Anterior cingulate cortex (tissue), 58 donors: ENCODE results near the gene SULT2B1.
A peak's percentile ranks its signal among the peaks of the same experiment; 100 is the strongest.

Source experiments
- DNase-seq, 58 donors: peaks; one replicate each; lab custom pipeline; 2025; lab: John Stamatoyannopoulos, UW

Gene SULT2B1

DNA sequence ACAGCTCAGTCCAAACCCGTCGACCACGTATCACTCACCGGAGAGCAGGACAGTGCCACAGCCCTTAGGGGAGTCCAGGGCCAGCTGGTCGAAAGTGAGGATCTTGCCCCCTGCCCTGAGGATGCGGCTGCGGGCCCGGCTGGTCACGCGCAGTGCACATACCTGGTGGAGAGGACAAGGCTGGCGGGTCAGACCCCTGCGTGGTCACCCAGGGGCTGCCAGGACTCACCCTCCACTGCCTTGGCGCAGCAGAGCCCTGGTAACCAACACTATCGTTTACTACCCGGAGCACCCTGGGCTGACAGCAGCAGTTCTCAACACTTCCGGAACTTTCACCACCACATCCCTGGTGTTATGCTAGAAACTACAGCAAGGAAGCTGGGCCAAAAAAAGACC is 64.1 kb downstream of the SULT2B1 start:
- no peak for DNase-seq

DNA sequence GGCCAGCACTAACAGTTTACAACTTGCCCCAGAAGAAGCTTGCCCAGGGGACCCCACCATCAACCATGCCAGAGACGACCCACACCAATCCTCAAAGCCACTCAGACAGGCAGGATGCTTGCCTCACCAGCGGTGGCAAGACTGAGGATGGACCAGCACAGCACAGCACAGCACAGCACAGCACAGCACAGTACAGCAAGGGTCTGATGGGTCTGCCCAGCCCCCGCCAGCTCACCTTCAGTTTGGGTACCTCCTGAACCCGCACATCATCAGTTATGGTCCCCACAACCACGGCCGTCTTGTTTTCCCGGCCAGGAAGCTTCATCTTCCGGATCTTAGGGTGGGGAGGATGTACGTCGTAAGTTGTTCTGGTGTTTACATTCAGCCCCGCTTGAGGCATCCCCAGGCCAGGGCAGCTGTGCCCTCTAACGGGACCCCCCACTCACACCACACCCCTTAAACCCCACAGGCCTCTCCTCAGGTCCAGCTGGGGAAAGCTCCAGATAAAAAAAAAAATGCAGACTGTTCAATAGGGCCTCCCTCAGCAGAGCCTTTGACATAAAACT is 64.6 kb downstream of the SULT2B1 start:
- no peak for DNase-seq

DNA sequence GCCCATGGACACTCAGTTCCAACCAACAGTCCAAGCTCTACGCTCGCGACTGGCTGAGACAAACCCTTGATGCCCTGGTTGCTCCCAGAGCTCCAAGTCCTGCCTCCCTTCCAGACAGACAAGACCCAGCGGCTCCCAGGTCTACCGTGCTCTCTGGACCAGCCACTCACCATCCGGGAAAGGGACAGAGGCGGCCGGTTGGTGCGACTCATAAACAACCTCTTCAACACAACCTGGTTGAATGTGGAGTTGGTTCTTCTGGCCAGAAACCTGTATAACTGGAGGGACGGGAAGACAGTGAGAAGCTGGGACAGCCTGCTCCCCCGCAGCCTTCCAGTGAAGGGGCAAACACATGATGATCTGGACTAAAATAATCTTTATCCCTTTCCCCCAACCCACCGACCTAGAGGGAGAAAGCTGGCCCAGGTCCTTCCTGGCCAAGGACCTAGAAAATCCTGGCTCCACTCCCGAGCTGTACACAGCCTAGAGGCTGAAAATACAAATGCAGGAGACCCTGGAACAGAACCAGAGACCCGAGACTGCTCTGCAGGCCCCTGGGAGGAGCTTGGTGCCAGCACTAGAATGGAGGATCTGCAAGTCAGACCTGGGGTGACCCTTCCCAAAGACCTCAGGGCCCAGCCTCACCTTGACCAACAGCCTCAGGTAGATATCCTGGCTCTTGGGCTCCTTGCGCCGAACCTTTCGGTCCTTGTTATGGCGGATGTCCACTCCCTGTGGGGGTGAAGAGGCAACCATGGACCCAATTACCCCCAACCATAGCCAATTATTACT is 65.4 kb downstream of the SULT2B1 start:
- peak in 14 of 58 donors; percentile 12 to 57 (median 30) for DNase-seq

DNA sequence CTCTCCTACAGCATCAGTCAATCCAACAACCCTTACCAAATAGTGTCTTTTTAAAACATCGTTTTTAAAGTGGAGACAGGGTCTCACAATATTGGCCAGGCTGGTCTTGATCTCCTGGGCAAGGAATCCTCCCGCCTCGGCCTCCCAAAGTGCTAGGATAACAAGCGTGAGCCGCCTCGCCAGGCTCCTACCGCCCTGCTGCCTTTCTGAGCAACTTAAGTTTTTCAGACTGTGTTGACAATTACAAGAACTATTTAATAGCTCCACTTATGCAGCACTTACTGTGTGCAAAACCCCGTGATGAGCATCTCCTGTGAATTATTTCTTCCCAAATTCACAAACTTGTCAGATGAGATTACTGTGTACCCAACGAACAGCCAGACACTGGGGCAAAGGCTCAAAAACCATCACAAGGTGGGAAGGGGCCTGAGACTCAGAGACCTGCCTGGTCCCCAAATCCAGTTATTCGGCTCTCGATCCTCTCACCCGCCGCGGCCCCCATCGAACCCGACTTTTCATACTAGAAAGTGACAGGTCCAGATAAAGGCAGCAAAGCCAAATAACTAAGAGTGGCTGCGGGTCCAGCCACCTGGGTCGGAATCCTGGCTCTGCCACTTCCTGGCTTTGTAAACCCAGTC is 66.4 kb downstream of the SULT2B1 start:
- DNase-seq = no peak

DNA sequence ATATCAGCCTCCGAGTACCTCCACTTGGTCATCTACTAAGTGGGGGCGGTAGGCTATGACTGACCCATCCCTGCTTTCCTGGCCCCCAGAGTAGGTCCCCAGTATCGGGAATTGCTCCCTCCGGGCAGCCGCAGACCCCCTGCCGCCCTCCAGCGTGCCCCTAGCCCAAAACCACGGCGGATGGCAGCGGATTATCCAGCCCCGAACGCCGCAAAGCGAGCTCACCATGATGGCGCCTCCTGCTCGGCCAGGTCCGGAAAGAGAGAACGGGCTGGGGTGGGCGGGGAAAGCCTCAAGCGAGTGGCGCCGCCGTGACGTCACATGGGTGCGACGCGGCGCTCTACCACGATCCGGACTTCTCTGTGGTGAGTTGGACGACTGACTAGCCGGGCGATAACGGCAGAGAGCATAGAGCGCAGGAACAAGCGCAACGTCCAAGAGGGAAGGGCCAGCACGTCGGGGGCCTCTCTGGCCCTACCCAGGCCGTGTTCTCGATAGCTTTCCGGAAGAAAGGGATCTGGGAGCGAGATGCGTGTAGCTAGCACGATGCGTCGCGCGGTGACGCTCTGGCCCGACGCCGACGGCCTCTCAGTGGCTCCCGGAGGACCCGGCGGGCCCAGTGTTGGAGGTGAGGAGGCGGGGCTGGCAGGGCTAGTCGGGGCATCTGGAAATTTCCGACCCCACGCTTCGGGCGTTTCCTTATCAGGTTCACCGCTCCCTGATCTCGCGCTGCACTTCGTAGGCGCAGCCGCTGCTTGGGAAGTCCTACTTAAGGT is 67.1 kb downstream of the SULT2B1 start, which contains the start of the genes RPL18 and SPHK2:
TSS of gene RPL18 (minus strand) at position 263 of the 776 bp plus-strand sequence. CDS start at position 228, 35 bp downstream.
TSS of gene SPHK2 (plus strand) at position 591 of the 776 bp plus-strand sequence. CDS start 1,009 bp downstream, outside the sequence.
- peak; percentile 90 to 100 (median 99) for DNase-seq

DNA sequence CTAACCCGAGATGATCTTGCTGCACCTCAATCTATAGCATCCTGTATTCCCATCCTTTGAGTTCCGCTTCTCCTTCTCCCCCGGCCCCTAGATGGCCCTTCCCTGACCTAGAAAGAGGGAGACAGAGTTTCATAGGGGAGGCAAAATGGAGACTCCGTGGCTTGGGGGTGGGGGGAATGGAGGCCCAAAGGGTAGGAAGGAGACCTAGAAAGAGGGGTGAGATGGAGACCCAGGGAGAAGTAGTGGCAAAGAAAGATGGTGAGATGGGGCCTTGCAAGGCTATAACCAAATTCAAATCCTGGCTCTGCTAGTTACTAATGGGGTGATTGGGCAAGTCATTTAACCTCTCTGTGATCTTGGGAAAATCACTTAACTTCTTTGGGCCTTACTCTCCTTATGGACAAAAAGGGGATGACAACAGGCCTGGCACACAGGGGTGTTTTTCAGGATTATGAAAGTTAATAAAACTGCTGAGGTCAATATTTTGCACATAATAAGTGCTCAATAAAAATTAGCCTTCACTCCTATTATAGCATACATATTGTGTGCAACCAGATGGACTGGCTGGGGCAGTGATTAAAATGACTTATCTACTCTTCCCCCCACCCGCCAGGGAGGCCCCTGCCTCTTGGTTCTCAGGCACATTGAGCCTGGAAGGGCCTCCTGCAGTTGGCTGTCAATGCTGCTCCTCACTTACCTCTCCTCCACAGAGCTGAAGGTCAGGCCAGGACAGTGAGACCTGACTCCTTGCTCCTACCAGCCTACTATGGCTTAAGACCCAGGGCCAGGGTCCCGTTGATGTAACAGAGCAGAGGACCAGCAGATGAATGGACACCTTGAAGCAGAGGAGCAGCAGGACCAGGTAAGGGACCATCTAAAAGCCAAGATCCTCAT is 68.0 kb downstream of the SULT2B1 start:
- DNase-seq = no peak

DNA sequence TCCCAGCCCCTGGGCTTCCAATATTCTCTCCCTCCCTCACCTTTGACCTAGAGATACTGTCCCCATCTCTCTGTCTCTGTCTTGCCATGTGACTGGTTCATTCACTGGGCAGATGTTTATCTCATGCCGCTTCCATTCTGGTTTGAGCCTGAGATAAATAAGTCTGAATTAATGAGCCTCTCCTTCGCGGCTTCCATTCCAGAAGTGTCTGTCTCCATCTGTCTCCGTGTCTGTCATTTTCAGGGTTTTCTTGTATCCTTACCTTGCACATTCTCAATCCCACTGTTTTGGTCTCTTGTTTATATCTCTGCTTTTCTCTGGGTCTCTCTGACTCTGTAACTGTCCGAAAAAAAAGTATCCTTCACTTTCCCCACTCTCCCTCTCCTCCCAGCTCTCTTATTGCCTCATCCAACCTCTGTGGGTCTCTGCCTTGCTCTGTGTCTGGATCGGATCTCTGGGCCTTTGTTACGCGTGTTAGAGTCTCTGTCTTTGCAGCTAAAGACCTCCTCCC is 71.6 kb downstream of the SULT2B1 start:
- peak in 3 of 58 donors; percentile 48 to 55 (median 52) for DNase-seq

DNA sequence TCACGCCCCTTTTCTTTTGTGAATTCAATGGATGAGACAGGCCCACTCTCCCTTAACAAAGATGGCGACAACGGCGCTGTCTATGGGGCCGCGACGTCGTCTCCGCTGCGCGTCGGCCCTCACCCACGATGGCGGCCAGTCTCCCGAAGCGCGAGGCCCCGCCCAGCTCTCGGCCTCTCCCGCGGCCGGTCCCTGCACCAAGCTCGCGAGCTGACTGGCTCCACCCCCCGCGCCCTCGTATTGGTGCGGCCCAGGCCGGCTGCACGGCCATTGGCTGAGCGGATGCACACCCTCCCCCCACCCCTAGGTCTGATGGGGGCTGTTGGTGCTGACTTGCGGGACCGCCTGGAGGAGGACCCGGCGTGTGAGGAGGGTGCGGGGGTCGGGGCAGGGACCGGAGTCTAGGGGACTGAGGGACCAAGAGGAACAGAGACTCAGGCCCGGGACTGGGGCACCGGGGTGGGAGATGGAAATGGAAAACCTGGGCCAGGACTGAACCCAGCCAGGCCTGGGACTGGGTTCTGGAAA is 72.2 kb downstream of the SULT2B1 start:
- DNase-seq = peak; percentile 79 to 99 (median 97)

DNA sequence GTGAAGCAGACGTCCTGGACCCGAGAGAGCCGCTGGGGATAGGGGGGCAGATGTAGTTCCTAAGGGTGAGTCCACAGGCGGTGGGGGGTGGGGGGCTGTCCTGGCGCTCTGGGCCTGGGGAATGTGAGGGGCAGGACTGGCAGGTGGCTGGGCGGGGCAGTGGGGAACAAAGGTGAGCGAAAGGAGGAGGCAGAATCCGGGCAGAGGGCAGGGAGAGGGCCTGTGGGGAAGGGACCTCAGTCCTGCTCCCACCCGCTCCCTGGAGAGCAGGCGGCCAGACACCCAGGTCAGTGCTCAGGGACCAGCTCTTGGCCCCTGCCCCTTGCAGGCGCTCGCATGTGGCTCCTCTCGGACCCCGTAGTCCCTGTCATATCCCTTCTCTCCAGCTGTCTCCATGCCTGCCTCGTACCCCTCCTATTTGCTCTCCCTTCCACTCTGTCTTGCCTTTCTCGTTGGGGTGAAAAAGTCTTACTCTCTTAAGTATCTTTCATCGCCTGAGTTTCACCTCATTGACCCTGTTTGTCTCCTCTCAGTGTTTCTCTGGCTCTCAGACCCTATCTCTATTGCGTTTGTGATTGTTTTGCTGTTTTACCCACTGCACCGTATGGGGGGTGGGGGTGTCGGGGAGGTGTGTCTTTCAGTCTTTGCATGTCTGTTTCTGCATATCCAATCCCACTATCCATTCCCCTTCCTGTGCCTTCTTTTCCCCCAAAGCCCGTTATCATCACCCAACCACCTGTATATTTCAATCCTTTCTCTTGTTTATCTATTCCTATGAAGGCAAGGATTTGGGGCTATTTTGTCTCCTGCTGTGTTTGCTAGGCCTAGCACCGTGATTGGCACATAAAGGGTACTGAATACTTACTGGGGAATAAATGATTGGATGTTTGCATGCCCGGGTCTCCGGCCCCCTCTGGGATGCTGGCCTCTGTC is 73.1 kb downstream of the SULT2B1 start:
- no peak for DNase-seq

DNA sequence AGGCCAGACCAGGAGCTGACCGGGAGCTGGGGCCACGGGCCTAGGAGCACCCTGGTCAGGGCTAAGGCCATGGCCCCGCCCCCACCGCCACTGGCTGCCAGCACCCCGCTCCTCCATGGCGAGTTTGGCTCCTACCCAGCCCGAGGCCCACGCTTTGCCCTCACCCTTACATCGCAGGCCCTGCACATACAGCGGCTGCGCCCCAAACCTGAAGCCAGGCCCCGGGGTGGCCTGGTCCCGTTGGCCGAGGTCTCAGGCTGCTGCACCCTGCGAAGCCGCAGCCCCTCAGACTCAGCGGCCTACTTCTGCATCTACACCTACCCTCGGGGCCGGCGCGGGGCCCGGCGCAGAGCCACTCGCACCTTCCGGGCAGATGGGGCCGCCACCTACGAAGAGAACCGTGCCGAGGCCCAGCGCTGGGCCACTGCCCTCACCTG is 73.9 kb downstream of the SULT2B1 start:
- no peak for DNase-seq

DNA sequence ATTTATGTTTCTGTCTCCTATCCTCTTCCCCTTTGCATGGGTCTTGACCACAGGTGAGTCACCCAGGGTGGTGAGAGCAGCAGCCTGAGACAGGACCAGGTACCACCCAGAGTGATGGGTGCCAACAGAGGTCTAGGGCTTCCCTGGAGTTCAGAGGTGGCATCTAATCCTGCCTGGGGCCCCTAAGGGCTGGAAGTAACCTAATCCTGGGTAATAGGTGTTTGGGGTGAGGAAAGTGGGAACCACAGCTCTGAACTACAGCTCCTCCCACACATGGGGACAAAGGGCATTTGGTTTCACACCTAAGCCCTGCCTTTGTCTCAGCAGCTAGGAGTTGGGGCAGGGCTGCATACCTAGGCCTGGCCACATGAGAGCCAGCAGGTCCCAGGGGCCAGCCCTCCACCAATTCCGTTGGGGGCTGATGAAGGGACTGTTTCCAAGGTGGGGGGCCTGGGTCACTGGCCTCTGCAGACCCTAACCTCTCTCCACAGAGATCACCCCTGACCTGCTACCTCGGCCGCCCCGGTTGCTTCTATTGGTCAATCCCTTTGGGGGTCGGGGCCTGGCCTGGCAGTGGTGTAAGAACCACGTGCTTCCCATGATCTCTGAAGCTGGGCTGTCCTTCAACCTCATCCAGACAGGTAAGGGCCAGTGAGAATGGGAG is 75.4 kb downstream of the SULT2B1 start:
- no peak for DNase-seq

DNA sequence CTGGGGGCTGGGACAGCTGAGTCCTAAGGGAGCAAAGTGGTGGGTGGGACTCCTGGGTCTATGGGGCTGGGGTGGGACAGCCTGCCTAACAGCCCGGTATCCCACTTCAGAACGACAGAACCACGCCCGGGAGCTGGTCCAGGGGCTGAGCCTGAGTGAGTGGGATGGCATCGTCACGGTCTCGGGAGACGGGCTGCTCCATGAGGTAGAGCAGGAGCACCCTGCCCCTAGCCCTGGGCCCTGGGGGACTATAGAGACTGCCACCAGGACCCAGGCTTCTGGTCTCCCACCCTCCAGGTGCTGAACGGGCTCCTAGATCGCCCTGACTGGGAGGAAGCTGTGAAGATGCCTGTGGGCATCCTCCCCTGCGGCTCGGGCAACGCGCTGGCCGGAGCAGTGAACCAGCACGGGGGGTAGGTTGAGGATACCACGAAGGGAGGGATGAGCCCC is 75.9 kb downstream of the SULT2B1 start:
- no peak for DNase-seq

DNA sequence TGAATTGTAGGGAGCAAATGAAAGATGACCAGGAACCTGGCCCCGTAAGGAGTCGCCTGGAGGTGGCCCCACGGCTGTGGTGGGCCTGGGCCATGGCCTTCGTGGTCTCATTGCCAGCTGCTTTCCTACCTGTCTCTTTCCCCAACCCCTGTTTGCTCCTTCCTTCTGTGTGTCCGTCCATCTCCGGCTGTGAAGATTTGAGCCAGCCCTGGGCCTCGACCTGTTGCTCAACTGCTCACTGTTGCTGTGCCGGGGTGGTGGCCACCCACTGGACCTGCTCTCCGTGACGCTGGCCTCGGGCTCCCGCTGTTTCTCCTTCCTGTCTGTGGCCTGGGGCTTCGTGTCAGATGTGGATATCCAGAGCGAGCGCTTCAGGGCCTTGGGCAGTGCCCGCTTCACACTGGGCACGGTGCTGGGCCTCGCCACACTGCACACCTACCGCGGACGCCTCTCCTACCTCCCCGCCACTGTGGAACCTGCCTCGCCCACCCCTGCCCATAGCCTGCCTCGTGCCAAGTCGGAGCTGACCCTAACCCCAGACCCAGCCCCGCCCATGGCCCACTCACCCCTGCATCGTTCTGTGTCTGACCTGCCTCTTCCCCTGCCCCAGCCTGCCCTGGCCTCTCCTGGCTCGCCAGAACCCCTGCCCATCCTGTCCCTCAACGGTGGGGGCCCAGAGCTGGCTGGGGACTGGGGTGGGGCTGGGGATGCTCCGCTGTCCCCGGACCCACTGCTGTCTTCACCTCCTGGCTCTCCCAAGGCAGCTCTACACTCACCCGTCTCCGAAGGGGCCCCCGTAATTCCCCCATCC is 76.7 kb downstream of the SULT2B1 start:
- DNase-seq = no peak

DNA sequence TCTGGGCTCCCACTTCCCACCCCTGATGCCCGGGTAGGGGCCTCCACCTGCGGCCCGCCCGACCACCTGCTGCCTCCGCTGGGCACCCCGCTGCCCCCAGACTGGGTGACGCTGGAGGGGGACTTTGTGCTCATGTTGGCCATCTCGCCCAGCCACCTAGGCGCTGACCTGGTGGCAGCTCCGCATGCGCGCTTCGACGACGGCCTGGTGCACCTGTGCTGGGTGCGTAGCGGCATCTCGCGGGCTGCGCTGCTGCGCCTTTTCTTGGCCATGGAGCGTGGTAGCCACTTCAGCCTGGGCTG is 77.3 kb downstream of the SULT2B1 start:
- DNase-seq = no peak

DNA sequence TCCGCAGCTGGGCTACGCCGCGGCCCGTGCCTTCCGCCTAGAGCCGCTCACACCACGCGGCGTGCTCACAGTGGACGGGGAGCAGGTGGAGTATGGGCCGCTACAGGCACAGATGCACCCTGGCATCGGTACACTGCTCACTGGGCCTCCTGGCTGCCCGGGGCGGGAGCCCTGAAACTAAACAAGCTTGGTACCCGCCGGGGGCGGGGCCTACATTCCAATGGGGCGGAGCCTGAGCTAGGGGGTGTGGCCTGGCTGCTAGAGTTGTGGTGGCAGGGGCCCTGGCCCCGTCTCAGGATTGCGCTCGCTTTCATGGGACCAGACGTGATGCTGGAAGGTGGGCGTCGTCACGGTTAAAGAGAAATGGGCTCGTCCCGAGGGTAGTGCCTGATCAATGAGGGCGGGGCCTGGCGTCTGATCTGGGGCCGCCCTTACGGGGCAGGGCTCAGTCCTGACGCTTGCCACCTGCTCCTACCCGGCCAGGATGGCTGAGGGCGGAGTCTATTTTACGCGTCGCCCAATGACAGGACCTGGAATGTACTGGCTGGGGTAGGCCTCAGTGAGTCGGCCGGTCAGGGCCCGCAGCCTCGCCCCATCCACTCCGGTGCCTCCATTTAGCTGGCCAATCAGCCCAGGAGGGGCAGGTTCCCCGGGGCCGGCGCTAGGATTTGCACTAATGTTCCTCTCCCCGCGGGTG is 77.8 kb downstream of the SULT2B1 start:
- DNase-seq = peak in 34 of 58 donors; percentile 31 to 80 (median 58)
